Ovary (tissue), 3 donors: ENCODE measurements around the gene DNAH8.

Experiments
- POLR2A ChIP-seq: fragments of 450-650 bp; IDR thresholded peaks from one replicate; pipeline ENCODE4 v1.6.1; 2017; ENCODE audit warnings: antibody characterized with exemption, mild to moderate bottlenecking, moderate library complexity
- TF ChIP-seq, protein P1 (sequence below), 3 donors: fragments of 450-650 bp in 2 of 3; fragments of 200-600 bp in 1 of 3; IDR thresholded peaks; one replicate each; pipeline versions ENCODE4 v1.5.1 to v1.8.0; 2016 to 2022; ENCODE audit warnings: antibody characterized with exemption in 3 of 3, mild to moderate bottlenecking in 1 of 3
- donor health status: DM: no; HTN: no; CAD: no.

DNA sequence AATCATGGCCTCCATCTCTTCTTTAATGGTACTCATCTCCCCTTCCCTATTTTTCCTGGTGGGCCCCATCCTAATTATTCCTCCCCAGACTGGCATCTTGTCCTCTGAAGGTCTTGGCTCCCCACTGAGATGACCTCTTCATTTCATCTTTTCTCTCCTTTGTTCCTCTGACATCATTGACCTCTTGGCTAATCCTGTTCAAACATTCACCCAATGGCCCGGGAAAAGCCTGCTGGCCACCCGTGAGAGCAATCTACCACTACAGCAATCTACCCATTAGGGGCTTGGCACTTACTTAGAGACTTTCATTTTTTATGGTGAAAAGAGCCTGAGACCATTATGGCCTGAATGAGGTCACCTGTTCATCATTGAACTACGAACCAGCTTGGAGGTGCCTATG, 130.8 kb downstream of the DNAH8 start:
- TF ChIP-seq, protein P1, sequence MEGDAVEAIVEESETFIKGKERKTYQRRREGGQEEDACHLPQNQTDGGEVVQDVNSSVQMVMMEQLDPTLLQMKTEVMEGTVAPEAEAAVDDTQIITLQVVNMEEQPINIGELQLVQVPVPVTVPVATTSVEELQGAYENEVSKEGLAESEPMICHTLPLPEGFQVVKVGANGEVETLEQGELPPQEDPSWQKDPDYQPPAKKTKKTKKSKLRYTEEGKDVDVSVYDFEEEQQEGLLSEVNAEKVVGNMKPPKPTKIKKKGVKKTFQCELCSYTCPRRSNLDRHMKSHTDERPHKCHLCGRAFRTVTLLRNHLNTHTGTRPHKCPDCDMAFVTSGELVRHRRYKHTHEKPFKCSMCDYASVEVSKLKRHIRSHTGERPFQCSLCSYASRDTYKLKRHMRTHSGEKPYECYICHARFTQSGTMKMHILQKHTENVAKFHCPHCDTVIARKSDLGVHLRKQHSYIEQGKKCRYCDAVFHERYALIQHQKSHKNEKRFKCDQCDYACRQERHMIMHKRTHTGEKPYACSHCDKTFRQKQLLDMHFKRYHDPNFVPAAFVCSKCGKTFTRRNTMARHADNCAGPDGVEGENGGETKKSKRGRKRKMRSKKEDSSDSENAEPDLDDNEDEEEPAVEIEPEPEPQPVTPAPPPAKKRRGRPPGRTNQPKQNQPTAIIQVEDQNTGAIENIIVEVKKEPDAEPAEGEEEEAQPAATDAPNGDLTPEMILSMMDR (IDR thresholded peaks at IDR 0.05), result no peak
- no peak for TF ChIP-seq POLR2A
